ENCODE measurements around the gene SLC6A5. TPM values are rescaled to one million over a fixed set of nuclear protein-coding genes. Genes with fewer than 3 reads are reported as not detected.

The SLC6A5 gene
- total RNA-seq, 1 experiment from 2014 or later = not detected

DNA sequence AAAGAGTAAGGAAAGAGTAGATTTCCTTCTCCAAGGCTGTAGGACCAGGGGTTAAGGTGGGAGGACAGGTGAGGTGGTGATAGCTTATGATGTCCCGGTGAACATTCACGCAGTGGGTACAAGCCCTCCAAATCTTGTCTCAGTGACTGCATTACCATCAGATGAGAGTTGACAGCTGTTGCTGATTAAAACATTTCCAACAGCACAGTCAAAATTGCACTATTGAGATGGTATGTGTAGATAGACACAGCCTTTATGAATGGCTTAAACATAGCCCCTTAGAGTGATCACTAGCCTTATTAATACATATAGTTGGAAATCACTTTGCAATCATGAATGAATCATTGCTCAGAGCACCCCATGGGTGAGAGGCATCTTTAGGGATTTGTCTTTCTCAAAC is 77.2 kb downstream of the SLC6A5 start:
- no peak overlapping the region for H3K9ac ChIP-seq (ENCODE audit: low read length)
- DNase-seq (no peak), ATAC-seq (no peak)
- CTCF ChIA-PET = no interaction called here
- H3K9me3 ChIP-seq (ENCODE audit: low read length) = no peaks in the 10 kb centered on the region
- H3K4me2 ChIP-seq (ENCODE audit: low read length) = no peak overlapping the region
- H2AFZ ChIP-seq (ENCODE audit: low read length) = no peak overlapping the region
- H3K36me3 ChIP-seq (ENCODE audit: low read depth, low read length) = no peaks in the 10 kb centered on the region
- no peaks in the 10 kb centered on the region for H3K4me1 ChIP-seq (ENCODE audit: insufficient read depth, low read length)
- H3K27me3 ChIP-seq (ENCODE audit: low read length) = no peaks in the 10 kb centered on the region
- intact Hi-C loops (cut with micrococcal nuclease) = no loop called here
- no peaks in the 10 kb centered on the region for H3F3A ChIP-seq (ENCODE audit: low read length, unreplicated experiment)
- H3K27ac ChIP-seq (ENCODE audit: low read length) = no peak overlapping the region
- no peaks in the 10 kb centered on the region for H4K20me1 ChIP-seq (ENCODE audit: low read length)
- H3K79me2 ChIP-seq (ENCODE audit: low read length) = no peaks in the 10 kb centered on the region
- no peaks in the 10 kb centered on the region for H3K9me2 ChIP-seq (replicated peaks; ENCODE audit: low read length)
- no TSS peak for BruUV-seq (replicated peaks)
- POLR2A ChIA-PET (ENCODE audit: unreplicated experiment) = no interaction called here
- TF ChIP-seq EZH2phosphoT487 (IDR thresholded peaks at IDR 0.05; ENCODE audit: borderline replicate concordance, low read length) (no peak), EZH2 (IDR thresholded peaks at IDR 0.05; ENCODE audit: low read length, unreplicated experiment) (no peak)
- TF ChIP-seq, protein P1, sequence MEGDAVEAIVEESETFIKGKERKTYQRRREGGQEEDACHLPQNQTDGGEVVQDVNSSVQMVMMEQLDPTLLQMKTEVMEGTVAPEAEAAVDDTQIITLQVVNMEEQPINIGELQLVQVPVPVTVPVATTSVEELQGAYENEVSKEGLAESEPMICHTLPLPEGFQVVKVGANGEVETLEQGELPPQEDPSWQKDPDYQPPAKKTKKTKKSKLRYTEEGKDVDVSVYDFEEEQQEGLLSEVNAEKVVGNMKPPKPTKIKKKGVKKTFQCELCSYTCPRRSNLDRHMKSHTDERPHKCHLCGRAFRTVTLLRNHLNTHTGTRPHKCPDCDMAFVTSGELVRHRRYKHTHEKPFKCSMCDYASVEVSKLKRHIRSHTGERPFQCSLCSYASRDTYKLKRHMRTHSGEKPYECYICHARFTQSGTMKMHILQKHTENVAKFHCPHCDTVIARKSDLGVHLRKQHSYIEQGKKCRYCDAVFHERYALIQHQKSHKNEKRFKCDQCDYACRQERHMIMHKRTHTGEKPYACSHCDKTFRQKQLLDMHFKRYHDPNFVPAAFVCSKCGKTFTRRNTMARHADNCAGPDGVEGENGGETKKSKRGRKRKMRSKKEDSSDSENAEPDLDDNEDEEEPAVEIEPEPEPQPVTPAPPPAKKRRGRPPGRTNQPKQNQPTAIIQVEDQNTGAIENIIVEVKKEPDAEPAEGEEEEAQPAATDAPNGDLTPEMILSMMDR (conservative IDR thresholded peaks at IDR 0.05; ENCODE audit: low read depth, low read length) = no peak
- no peak overlapping the region for H3K4me3 ChIP-seq (ENCODE audit: low read length)

DNA sequence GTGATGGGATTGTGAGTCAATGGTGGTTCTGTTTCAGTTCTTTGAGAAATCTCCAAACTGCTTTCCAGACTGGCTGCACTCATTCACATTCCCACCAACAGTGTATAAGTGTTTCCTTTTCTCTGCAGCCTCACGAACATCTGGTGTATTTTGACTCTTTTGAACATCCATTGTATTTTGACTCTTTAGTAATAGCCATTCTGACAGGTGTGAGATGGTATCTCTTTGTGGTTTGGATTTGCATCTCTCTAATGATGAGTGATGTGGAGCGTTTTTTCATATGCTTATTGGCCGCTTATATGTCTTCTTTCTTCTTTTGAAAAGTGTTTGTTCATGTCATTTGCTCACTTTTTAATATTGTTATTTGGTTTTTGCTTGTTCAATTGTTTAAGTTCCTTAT is 89.4 kb downstream of the SLC6A5 start:
- H3K4me2 ChIP-seq (ENCODE audit: low read length) = no peak overlapping the region
- TF ChIP-seq, protein P1 (conservative IDR thresholded peaks at IDR 0.05; ENCODE audit: low read depth, low read length) = no peak
- TF ChIP-seq EZH2 (IDR thresholded peaks at IDR 0.05; ENCODE audit: low read length, unreplicated experiment) = no peak
- BruUV-seq (replicated peaks) = no TSS peak
- H4K20me1 ChIP-seq (ENCODE audit: low read length) = no peaks in the 10 kb centered on the region
- no peaks in the 10 kb centered on the region for H3K9me2 ChIP-seq (replicated peaks; ENCODE audit: low read length)
- no peaks in the 10 kb centered on the region for H3K4me1 ChIP-seq (ENCODE audit: insufficient read depth, low read length)
- intact Hi-C loops (cut with micrococcal nuclease) = no loop called here
- no peak overlapping the region for H2AFZ ChIP-seq (ENCODE audit: low read length)
- no peaks in the 10 kb centered on the region for H3F3A ChIP-seq (ENCODE audit: low read length, unreplicated experiment)
- POLR2A ChIA-PET (ENCODE audit: unreplicated experiment) = no interaction called here
- no peaks in the 10 kb centered on the region for H3K36me3 ChIP-seq (ENCODE audit: low read depth, low read length)
- no peak for DNase-seq
- no peak overlapping the region for H3K9ac ChIP-seq (ENCODE audit: low read length)
- no peaks in the 10 kb centered on the region for H3K79me2 ChIP-seq (ENCODE audit: low read length)
- no peak overlapping the region for H3K4me3 ChIP-seq (ENCODE audit: low read length)
- CTCF ChIA-PET = no interaction called here
- no peaks in the 10 kb centered on the region for H3K27me3 ChIP-seq (ENCODE audit: low read length)
- H3K27ac ChIP-seq (ENCODE audit: low read length) = no peak overlapping the region
- no peak for ATAC-seq
- H3K9me3 ChIP-seq (ENCODE audit: low read length) = no peaks in the 10 kb centered on the region

DNA sequence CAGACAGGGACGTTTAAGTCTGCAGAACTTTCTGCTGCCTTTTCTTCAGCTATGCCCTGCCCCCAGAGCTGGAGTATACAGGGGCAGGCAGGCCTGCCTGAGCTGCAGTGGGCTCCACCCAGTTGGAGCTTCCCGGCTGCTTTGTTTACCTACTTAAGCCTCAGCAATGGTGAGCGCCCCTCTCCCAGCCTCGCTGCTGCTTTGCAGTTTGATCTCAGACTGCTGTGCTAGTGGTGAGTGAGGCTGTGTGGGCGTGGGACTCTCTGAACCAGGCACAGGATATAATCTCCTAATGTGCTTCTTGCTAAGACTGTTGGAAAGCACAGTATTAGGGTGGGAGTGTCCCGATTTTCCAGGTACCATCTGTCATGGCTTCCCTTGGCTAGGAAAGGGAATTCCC is 108.5 kb downstream of the SLC6A5 start:
- no TSS peak for BruUV-seq (replicated peaks)
- POLR2A ChIA-PET (ENCODE audit: unreplicated experiment) = no interaction called here
- Histone ChIP-seq H3K36me3 (ENCODE audit: low read depth, low read length) (no peaks in the 10 kb centered on the region), H3K4me3 (ENCODE audit: low read length) (no peak overlapping the region), H3K27ac (ENCODE audit: low read length) (no peak overlapping the region), H3K9me3 (ENCODE audit: low read length) (no peaks in the 10 kb centered on the region), H3K4me2 (ENCODE audit: low read length) (no peak overlapping the region), H3K9me2 (replicated peaks; ENCODE audit: low read length) (no peaks in the 10 kb centered on the region), H2AFZ (ENCODE audit: low read length) (no peak overlapping the region), H3K4me1 (ENCODE audit: insufficient read depth, low read length) (no peaks in the 10 kb centered on the region), H3F3A (ENCODE audit: low read length, unreplicated experiment) (no peaks in the 10 kb centered on the region), H3K27me3 (ENCODE audit: low read length) (no peaks in the 10 kb centered on the region), H4K20me1 (ENCODE audit: low read length) (no peaks in the 10 kb centered on the region), H3K79me2 (ENCODE audit: low read length) (no peaks in the 10 kb centered on the region), H3K9ac (ENCODE audit: low read length) (no peak overlapping the region)
- CTCF ChIA-PET = no interaction called here
- no peak for ATAC-seq
- no peak for DNase-seq
- TF ChIP-seq EZH2phosphoT487 (IDR thresholded peaks at IDR 0.05; ENCODE audit: borderline replicate concordance, low read length) = no peak
- intact Hi-C loops (cut with micrococcal nuclease) = no loop called here

Other genes starting within 250 kb of the SLC6A5 start
- gene HTATIP2, start 235.9 kb upstream of the SLC6A5 start, total RNA-seq (2014; rRNA removed) = 39.7 and 48.3 TPM in 2 replicates
- gene PRMT3, start 211.9 kb upstream of the SLC6A5 start, total RNA-seq (2014; rRNA removed) = 43.7 and 50.3 TPM in 2 replicates
- not detected in 2 replicates for gene NELL1, start 70.0 kb downstream of the SLC6A5 start, total RNA-seq (2014; rRNA removed)

Measured in PC-3 (cell line).